CD4-positive, alpha-beta T cell treated with Interleukin-6 at 100 ng/mL for 8 hours (primary cell): ENCODE results near the gene OR5H1.
"Not testable (repeated sequence)": the region's sequence is repeated elsewhere in the genome, so short reads cannot be mapped to it uniquely, and the experiment has no call there.

Experiments used
- DNase-seq: peaks from one replicate; pipeline ENCODE4 v3.0.0-alpha.2; 2020; ENCODE audit warnings: mixed read lengths, low spot score

OR5H1 gene

DNA sequence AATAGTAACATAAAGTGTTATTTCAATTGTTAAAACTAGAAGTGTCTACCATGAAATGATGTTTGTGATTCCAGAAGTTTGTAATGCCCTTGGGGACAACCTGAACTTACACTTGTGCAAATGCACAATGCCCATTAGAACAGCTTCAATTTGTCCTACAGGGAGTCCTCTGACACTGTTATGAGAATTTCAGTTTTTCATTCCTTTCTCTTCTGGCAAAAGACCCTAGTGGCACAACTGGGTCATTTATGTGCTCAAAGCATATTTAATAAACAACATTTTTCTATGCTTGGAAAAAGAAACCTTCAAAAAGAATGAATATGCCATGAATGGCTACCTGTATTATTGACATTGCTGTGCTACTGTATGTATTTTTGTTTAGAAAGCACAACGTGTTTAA lies at the start of gene OR5H1:
Gene OR5H1, plus strand, starts transcription at position 301 of the 400 bp plus-strand sequence. CDS start 1,977 bp downstream, outside the sequence.
- DNase-seq, result no peak

DNA sequence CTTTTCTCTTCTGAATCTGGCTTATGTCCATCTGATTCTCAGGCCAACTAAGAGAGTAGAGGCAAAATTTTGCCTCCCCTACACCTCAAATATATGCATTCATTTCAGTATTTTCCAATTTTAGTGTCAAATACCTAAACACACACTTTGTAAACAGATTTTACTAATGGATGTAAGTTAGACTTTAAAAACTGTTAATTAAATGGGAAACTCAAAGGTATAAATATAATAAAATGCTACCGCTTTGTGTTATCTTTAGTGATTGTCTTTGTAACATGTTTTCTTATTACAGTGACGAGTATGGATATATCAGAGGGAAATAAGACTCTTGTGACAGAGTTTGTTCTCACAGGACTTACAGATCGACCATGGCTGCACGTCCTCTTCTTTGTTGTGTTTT lies 43.6 kb upstream of the OR5H1 start, which contains the start of gene OR5AC2:
Gene OR5AC2, plus strand, starts transcription at position 301 of the 400 bp plus-strand sequence. Its CDS starts 0 bp downstream, at position 301.
- no peak for DNase-seq

DNA sequence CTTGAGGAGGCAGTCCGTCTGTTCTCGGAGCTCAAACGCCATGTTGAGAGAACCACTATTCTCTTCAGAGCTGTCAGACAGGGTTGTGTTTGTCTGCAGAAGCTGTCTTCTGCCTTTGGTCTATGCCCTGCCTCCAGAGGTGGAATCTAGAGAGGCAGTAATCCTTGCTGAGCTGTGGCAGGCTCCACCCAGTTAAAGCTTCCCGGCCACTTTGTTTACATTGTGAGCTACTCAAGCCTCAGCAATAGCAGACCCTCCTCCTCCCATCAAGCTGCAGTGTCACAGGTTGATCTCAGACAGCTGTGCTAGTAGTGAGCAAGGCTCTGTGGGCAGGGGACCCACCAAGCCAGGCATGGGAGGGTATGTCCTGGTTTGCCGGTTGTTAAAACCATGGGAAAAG lies 34.6 kb upstream of the OR5H1 start:
- no peak for DNase-seq

DNA sequence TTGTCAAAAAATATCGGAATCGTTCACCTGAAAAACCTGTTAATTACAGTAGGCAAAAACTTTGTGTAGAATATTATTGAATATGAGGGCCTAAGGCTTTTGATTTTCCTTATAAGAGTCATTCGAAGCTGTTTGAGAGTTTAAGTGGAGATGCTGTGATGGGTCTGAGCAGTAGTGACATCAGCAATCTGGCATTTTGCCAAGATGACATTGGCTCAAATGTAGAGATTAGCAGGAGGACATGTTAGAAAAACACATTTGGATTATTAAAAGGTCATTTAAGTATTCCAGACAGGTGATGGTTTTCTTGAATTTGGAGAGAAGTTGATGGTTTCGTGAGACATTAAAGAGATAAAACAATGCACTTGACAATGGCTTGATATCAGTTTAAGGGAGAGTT lies 30.7 kb upstream of the OR5H1 start:
- DNase-seq, result no peak

DNA sequence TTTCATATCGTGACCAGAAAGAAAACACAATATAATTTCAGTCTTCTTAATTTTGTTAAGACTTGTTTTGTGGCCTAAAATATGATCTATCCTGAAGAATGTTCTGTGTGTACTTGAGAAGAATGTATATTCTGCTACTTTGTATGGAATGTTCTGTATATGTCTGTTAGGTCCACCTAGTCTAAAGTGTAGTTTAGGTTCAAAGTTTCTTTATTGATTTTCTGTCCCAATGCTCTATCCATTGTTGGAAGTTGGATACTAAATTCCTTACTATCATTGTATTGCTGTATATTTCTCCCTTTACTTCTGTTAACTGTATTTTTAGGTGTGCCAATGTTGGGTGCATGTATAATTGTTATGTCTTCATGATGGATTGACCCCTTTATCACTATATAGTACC lies 22.4 kb upstream of the OR5H1 start:
- no peak for DNase-seq

DNA sequence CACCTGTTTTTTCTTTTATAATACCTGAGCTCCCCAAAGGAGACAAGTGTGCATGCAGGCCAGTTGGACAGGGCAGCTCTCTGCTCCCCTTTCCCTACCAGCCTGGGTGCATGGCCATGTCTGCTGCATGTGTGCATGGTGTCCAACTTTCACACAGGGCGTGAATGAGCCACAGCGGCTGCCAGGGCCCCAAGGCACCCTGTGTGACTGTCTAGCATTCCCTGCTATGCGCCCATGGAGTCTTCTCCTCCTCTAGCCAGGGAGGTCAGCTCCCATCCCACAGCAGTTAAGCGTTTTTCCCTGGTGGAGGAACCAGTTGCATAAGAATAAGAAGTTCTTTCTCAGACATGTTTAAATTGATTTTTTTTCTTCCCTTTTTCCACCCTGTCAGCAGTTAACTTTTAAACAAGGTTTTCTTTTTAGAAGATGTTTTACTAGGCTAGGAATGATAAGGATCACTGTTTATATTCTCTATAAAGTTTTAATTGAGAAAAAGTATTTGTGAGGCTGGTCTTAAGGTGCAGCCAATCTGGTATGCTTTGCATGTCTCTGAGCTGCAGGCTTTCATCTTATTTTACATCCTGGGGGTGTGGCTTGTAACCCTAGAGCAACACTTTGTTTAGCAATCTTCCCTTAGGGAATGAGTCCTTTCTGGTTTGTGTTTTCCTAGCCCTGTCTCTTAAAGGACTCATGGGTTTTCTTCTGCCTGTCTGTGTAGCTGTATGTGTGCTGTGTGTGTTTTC lies 20.5 kb upstream of the OR5H1 start:
- no peak for DNase-seq

DNA sequence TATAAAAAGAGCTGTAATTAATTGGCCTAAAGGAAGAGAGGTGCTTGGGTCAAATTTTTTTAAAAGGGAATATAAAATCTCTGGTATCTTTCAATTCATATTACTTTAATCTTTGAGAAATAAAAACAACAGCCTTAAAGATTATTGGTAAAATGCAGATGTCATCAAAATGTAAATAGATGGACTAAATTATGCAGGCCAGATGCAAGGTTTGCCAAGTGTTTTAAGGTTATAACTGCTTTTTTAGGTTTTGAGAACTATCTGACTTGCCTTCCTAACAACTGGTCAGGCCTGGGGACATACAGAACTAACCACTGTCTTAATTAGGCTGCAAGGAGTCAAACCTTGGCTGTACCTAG lies 20.0 kb upstream of the OR5H1 start:
- DNase-seq, result no peak

DNA sequence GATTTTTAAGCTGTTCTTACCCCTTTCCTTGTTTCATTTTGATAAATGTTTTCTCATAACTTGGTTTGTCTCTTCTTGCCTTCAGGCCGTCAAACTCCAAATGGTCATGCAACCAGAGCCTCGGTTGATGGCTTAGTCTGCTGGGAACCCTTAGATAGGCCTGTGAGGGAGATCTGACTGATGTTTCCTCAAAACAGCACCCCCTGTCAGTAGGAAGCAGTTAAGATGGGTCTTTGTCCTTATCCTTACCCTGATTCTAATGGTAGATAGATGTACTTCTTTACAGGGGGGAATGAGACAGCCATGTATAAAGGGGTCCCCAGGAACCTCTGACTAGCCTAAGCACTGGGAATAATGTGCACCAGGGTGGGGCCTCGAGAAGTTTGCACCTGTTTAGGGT lies 16.3 kb upstream of the OR5H1 start:
- DNase-seq, result no peak

DNA sequence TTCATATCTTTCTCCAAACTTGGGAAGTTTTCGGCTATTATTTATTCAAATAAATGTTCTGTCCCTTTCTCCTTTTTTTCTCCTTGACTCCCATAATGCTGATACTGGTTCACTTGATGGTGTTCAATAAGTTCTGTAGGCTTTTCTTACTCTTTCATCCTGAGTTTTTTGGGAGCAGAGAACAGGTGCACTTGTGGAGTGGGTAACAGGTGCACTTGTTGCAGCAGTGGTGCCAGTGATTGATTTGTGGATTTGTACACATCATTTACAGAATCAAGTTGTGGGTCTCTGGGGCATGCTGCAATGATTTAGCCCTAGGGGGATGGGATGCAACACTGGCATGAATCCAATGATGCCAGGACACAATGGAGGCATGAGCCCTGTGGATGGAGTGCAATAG lies 14.8 kb upstream of the OR5H1 start:
- DNase-seq, result no peak

DNA sequence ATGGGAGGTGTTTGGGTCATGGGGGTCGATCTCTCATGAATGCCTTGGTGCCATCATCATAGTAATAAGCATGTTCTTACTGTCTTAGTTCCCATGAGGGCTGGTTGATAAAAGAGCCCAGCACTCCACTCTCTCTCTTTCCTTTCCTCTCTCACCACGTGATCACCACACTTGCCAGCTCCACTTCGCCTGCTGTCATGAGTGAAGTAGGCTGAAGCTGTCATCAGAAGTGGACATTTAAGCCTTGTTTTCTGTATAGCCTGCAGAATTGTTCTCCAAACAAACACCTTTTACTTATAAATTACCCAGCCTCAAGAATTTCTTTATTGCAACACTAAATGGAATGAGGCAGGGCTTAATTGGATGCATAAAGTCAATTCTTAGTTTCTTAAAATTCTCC lies 6.1 kb downstream of the OR5H1 start:
- DNase-seq, result no peak

DNA sequence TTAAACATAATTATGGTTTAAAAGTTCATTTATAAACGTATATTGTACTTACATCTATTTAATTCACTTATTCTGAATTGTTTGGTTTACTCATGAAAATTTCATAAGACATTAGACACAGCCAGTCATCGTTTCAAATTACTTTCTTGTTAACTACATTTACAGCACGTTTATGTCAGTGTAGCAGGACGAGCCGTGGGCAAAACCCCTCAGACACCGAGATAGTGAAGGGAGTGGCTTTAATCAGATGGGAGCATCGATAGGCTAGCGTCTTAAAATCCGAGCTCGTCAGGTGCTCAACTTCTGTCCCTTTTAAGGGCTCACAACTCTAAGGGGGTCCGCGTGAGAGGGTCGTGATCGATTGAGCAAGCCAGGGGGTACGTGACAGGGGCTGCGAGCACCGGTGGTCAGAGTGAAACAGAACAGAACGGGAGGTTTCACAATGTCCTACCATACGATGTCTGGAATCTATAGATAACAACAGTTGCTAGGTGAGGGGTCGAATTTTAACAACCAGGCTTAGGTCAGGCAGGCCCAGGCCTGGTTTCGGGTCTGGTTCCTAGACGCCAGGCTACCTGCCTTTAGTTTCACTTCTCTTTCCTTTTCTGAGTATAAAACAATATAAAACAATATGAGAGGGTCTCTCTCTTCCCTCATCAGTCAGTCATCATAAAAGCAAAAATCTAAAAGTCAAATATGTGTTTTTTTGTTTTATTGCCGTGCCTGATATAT lies 7.5 kb downstream of the OR5H1 start:
- not testable (repeated sequence) for DNase-seq

DNA sequence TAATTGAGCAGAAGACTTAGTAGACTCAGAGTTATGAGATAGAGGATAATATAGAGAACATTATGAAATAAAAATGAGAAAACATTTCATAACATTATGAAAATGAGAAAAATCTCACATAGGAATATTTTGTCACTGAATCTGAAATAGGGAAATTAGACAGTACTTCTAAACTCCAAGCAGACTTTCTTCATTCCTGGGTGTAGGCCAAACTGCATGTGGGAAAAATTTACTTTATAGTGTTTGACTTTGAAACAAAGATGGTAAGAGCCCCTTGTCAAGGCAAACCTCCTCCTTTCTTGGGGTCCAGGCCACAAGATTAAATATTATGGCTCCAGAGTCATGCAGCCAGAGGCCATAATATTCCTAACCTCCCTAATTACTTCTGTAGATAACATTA lies 10.0 kb downstream of the OR5H1 start:
- DNase-seq, result no peak

DNA sequence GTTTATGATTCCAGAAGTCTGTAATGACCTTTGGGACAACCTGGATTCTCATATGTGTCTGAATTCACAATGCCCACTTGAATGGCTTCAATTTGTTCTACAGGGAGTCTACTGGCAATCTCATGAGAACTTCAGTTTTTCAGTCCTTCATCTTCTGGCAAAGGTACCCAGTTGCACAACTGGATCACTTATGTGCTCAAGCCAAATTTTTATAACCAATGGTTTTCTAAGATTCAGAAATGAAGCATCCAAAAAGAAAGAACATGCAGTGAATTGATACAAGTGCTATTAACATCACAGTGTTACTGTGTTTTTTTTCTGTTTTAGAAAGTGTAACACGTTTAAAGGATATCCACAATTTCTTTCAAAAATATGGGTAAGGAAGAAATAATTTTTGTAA lies 16.7 kb downstream of the OR5H1 start, which contains the start of gene OR5H14:
Gene OR5H14, plus strand, starts transcription at position 301 of the 400 bp plus-strand sequence. CDS start 1,907 bp downstream, outside the sequence.
- no peak for DNase-seq

DNA sequence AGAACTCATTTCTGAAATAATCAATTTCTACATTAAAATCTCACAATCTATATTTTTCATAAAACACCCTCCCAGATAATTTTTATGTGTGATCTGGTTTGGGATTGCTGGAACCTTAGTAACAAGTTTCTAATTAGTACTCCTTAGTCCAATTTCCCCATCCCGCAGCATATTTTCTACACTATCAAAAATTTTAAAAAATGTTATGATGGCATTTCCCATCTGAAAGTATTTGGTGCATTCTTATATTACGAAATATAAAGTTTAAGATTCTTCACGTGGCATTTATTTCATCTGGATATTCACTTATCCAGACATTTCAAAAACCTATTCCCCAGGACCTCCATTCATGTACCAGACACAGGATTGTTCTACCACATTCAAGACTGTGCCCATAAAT lies 18.2 kb downstream of the OR5H1 start:
- no peak for DNase-seq

DNA sequence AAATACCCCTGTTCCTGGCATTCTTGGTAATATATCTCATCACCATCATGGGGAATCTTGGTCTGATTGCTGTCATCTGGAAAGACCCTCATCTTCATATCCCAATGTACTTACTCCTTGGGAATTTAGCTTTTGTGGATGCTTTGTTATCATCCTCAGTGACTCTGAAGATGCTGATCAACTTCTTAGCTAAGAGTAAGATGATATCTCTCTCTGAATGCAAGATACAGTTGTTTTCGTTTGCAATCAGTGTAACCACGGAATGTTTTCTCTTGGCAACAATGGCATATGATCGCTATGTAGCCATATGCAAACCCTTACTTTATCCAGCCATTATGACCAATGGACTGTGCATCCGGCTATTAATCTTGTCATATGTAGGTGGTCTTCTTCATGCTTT lies 18.9 kb downstream of the OR5H1 start:
- not testable (repeated sequence) for DNase-seq

DNA sequence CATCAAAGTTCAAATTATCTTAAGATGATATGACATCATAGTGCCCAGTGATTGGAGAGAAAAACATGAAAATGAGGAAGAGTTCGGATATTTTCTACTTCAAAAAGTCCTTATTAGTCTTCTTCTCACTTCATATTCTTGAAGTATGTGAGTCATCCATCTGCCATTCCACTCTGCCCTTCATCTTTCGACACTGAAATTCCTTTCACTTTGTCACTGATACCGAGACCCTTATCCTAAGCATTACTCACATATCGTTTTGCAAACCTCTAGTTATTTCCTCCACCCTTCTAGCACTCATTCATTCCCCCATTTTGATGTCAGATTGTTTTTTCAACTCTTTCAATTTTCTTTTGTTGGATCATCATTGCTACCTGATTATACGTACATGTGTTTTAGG lies 20.7 kb downstream of the OR5H1 start:
- no peak for DNase-seq

DNA sequence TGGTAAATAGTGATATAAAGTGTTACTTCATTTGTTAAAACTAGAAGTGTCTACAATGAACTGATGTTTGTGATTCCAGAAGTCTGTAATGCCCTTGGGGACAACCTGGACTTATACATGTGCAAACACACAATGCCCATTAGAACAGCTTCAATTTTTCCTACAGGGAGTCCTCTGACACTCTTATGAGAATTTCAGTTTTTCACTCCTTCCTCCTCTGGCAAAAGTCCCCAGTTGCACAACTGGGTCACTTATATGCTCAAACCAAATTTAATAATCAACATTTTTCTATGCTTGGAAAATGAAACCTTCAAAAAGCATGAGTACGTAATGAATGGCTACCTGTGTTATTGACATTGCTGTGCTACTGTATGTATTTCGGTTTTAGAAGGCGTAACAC lies 35.9 kb downstream of the OR5H1 start, which contains the start of gene OR5H15:
Gene OR5H15, plus strand, starts transcription at position 301 of the 400 bp plus-strand sequence. CDS start 2,004 bp downstream, outside the sequence.
- no peak for DNase-seq

DNA sequence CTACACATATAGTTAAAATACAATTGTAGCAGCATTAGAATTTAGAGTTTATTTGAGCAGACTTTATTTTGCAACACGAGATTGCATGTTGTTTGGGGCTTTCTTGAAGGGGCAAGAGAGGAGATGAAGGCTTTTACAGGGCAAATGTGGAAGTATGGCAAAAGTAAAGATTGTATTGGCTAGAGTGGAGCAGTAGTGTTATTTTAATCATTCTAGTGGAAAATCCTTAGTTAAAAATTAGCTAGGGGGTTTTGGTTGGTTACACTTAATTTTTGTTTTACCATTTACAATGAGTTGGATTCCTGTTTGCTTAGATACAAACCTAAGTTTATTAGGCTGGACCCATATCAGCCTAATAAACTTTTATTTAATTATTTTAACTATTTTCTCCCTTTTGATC lies 40.5 kb downstream of the OR5H1 start:
- DNase-seq, result no peak

DNA sequence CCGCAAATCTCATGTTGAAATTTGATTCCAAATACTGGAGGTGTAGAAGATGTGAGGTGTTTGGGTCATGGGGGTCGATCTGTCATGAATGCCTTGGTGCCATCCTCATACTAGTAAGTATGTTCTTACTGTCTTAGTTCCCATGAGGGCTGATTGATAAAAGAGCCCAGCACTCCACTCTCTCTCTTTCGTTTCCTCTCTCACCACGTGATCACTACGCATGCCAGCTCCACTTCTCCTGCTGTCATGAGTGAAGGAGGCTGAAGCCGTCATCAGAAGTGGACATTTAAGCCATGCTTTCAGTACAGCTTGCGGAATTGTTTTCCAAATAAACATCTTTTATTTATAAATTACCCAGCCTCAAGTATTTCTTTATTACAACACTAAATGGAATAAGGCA lies 42.1 kb downstream of the OR5H1 start:
- DNase-seq, result no peak

DNA sequence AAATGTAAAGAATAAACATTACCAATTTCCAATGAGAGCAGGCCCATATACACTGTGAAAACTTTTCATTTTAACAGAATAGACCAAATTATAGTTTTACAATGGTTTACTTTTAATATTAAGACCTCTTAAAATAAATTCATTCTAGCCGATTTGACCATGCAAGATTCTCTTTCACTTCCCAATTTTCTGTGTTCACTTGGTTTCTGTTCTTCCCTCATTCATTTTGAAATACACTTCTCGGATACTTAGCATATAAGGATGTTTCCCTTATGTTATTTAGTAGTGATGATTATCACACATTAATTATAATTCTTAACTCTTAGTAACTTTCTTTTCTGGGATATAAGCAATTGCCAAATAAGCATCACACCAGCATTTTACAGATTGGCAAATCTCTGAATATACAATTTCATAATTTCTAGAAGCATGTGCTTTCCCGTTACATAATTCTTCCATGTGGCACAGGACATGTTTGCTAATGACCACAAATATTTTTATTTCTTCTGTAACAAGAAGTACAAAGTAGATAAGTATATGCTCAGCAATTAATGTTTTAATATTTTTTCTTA lies 49.9 kb downstream of the OR5H1 start:
- no peak for DNase-seq

DNA sequence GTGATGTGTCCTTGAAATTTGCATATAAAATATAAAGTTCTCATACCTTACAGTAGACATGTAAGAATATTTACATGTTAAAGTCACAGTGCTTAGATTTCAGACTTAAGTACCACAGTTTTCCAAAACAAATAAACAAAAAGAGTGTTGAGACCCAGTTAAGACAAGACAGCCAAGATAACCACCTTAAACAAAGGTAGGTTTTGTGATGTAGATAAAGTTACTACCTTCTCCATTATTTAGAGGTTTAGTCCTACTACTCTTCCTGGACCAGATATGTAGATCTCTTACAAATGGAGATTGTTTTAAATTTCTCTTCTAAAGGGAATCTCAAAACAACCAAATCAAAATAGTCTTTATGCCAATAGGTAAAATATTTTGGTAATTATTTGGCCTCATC lies 51.7 kb downstream of the OR5H1 start:
- no peak for DNase-seq

DNA sequence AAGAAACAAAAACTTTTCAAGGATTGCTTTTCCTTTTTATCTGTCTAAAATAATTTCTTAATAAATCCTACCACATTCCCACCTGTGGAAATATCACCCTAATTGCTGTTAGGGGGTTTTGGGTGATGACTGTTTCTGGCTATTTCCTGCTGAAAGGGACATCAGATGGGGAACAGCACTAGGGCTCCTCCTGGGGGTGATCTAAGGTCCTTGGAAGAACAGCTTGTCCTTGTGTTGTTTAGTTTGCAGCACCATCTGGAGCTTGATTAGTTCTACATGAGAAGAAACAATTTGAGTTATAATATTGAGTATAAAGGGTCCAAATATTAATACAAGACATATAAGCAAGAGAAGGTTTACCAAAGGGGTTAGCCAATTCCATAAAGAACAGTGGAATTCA lies 54.7 kb downstream of the OR5H1 start:
- DNase-seq, result no peak
